RWPE2 (cell line): Measurements from ENCODE around the gene TMEM217.
"Not testable (repeated sequence)": the region's sequence is repeated elsewhere in the genome, so short reads cannot be mapped to it uniquely, and the experiment has no call there.

Experiments
- ATAC-seq: fragments of 200-7000 bp; cut with Tn5 transposase; 3 replicates; pipeline ENCODE4 v1.9.1; 2021; ENCODE audit warnings: low read depth
- DNase-seq: peaks from one replicate; pipeline ENCODE4 v3.0.0-alpha.2; 2020; ENCODE audit warnings: low spot score
- H3K27ac ChIP-seq: fragments of 450-650 bp; 2 replicates; pipeline ENCODE4 v1.5.1; 2017; ENCODE audit warnings: mild to moderate bottlenecking; ENCODE audit not compliant: poor library complexity, severe bottlenecking
- H3K27me3 ChIP-seq: fragments of 250-450 bp; sonication (Bioruptor Pico); 2 replicates; pipeline ENCODE4 v1.5.1; 2021; ENCODE audit warnings: mild to moderate bottlenecking, moderate library complexity; ENCODE audit not compliant: insufficient read depth, poor library complexity, severe bottlenecking
- H3K36me3 ChIP-seq: fragments of 250-450 bp; sonication (Bioruptor Pico); 2 replicates; pipeline ENCODE4 v1.5.1; 2020; ENCODE audit warnings: low read depth, mild to moderate bottlenecking, moderate library complexity
- H3K4me1 ChIP-seq: fragments of 250-450 bp; sonication (Bioruptor Pico); 2 replicates; pipeline ENCODE4 v1.5.1; 2021; ENCODE audit warnings: mild to moderate bottlenecking, moderate library complexity; ENCODE audit not compliant: insufficient read depth, poor library complexity, severe bottlenecking
- H3K4me3 ChIP-seq: fragments of 250-450 bp; sonication (Bioruptor Pico); 2 replicates; pipeline ENCODE4 v1.5.1; 2021; ENCODE audit warnings: mild to moderate bottlenecking, moderate library complexity; ENCODE audit not compliant: severe bottlenecking
- H3K9me3 ChIP-seq: fragments of 250-450 bp; sonication (Bioruptor Pico); 2 replicates; pipeline ENCODE4 v1.5.1; 2021; ENCODE audit warnings: mild to moderate bottlenecking, moderate library complexity; ENCODE audit not compliant: severe bottlenecking
- TF ChIP-seq, protein P1 (sequence below): fragments of 450-650 bp; IDR thresholded peaks from one replicate; pipeline ENCODE4 v1.5.1; 2017; ENCODE audit warnings: mild to moderate bottlenecking, moderate library complexity; ENCODE audit not compliant: poor library complexity, severe bottlenecking

The TMEM217 gene

DNA sequence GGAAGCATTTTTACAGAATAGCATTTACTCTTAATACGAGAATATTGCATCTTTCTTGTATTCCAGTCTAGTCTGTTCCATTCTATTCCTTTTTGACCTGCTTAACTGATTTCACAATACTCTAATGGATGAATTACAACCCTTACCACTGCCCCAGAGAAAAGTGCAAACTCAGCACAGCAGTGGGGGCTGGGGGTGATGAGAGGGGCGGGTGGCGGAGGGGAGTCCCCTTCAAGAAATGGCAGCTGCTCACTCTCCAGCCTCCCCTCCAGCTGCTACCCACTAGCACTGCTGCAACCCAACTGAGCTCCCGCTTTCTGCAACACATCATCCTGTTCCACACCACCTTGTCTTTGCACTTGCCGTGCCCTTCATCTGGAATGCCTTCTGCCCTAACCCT lies 57.9 kb downstream of the TMEM217 start:
- DNase-seq (no peak), ATAC-seq (no peak)
- Histone ChIP-seq H3K4me1 (peaks cover 15% of the 10 kb centered on the region), H3K27me3 (no peaks in the 10 kb centered on the region), H3K4me3 (no peak overlapping the region), H3K27ac (no peak overlapping the region), H3K36me3 (no peaks in the 10 kb centered on the region), H3K9me3 (no peaks in the 10 kb centered on the region)
- TF ChIP-seq, protein P1, sequence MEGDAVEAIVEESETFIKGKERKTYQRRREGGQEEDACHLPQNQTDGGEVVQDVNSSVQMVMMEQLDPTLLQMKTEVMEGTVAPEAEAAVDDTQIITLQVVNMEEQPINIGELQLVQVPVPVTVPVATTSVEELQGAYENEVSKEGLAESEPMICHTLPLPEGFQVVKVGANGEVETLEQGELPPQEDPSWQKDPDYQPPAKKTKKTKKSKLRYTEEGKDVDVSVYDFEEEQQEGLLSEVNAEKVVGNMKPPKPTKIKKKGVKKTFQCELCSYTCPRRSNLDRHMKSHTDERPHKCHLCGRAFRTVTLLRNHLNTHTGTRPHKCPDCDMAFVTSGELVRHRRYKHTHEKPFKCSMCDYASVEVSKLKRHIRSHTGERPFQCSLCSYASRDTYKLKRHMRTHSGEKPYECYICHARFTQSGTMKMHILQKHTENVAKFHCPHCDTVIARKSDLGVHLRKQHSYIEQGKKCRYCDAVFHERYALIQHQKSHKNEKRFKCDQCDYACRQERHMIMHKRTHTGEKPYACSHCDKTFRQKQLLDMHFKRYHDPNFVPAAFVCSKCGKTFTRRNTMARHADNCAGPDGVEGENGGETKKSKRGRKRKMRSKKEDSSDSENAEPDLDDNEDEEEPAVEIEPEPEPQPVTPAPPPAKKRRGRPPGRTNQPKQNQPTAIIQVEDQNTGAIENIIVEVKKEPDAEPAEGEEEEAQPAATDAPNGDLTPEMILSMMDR, result no peak

DNA sequence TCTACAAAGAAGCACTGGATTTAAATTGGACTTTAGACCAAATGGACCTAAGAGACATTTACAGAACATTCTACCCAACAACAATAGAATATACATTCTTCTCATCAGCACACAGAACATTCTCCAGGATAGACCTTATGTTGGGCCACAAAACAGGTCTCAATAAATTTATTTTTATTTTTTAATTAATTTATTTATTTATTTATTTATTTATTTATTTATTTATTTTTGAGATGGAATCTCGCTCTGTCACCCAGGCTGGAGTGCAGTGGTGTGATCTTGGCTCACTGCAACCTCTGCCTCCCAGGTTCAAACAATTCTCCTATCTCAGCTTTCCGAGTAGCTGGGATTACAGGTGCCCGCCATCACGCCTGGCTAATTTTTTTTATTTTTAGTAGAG lies 61.5 kb downstream of the TMEM217 start:
- H3K36me3 ChIP-seq, DNase-seq, H3K4me3 ChIP-seq, H3K9me3 ChIP-seq, H3K4me1 ChIP-seq, ATAC-seq, H3K27me3 ChIP-seq, H3K27ac ChIP-seq: not testable (repeated sequence)

DNA sequence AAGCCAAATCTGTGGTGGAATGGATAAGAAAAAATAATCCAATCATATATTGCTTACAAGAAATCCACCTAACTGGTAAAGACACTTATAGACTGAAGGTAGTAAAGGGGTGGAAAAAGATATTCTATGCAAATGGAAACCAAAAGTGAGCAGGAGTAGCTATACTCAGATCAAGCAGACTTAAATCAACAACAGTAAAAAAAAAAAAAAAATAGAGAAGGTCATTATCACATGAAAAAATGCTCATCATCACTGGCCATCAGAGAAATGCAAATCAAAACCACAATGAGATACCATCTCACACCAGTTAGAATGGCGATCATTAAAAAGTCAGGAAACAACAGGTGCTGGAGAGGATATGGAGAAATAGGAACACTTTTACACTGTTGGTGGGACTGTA lies 63.1 kb downstream of the TMEM217 start:
- not testable (repeated sequence) for H3K36me3 ChIP-seq, H3K27ac ChIP-seq, ATAC-seq, H3K4me1 ChIP-seq, H3K9me3 ChIP-seq, H3K27me3 ChIP-seq, DNase-seq, H3K4me3 ChIP-seq

DNA sequence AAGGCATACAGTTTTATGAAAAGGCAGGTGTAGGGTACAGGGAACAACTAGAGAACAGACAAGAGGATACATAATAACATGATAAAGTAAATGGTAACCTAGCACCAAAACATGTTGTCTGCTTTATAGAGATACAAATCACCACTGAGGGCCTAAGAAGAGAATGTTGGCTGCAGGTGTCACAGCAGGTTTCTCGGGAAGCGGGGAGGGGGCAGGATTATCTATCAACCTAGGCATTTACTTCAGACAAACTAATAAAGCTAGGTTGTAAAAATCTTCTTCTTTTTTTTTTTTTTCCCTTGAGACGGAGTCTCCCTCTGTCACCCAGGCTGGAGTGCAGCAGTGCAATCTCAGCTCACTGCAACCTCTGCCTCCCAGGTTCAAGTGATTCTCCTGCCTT lies 65.3 kb downstream of the TMEM217 start:
- no peak for ATAC-seq
- no peaks in the 10 kb centered on the region for H3K36me3 ChIP-seq

DNA sequence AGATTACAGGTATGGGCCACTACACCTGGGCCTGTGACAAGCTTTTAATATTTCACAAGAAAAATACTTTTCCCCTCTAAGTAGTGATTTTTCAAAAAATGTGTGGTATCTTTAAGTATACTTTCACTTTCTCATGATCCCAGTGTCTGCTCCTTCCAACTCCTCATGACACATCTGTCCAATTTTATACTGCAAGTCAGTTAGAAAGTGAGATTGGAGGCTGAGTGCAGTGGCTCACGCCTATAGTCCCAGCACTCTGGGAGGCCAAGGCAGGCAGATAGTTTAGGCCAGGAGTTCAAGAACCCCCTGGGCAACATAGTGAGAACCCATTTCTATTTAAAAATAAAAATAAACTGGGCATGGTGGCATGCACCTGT lies 67.8 kb downstream of the TMEM217 start:
- no peak overlapping the region for H3K4me3 ChIP-seq

More for the DNA sequence above, 65.3 kb downstream of the TMEM217 start:
- no peaks in the 10 kb centered on the region for H3K27me3 ChIP-seq
- no peak for DNase-seq
- TF ChIP-seq, protein P1, result no peak
- no peak overlapping the region for H3K4me3 ChIP-seq
- H3K27ac ChIP-seq, result no peak overlapping the region
- H3K4me1 ChIP-seq, result no peaks in the 10 kb centered on the region
- no peaks in the 10 kb centered on the region for H3K9me3 ChIP-seq

DNA sequence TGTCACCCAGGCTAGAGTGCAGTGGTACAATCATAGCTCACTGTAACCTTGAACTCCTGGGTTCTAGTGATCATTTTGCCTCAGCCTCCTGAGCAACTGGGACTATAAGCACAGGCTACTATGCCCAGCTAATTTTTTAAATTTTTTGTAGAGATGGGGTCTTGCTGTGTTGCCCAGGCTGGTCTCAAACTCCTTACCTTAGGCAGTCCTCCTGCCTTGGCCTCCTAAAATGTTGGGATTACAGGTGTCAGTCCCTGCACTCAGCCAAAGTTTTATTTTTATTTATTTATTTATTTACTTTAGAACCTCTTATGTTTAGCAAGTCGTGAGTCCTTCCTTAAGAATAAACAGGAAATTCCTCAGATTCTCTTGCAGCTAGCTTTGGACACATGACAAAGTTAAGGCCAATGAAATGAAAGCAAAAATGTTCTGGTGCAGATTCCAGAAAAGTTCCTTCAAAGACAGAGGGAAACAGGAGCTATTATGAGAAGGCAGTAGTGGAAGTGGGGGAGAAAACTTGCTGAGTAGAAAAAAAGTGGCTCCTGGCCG lies 68.9 kb downstream of the TMEM217 start:
- Histone ChIP-seq H3K4me3 (no peak overlapping the region), H3K27ac (no peak overlapping the region), H3K27me3 (no peaks in the 10 kb centered on the region), H3K36me3 (no peaks in the 10 kb centered on the region), H3K9me3 (no peaks in the 10 kb centered on the region), H3K4me1 (no peaks in the 10 kb centered on the region)
- TF ChIP-seq, protein P1, result no peak
- no peak for DNase-seq
- ATAC-seq, result no peak

More for the DNA sequence above, 67.8 kb downstream of the TMEM217 start:
- Histone ChIP-seq H3K36me3 (no peaks in the 10 kb centered on the region), H3K9me3 (no peaks in the 10 kb centered on the region), H3K27me3 (no peaks in the 10 kb centered on the region), H3K4me1 (no peaks in the 10 kb centered on the region), H3K27ac (no peak overlapping the region)
- TF ChIP-seq, protein P1, result no peak
- DNase-seq, result no peak
- no peak for ATAC-seq
